ENCODE measurements around the gene IFFO2.

DNA sequence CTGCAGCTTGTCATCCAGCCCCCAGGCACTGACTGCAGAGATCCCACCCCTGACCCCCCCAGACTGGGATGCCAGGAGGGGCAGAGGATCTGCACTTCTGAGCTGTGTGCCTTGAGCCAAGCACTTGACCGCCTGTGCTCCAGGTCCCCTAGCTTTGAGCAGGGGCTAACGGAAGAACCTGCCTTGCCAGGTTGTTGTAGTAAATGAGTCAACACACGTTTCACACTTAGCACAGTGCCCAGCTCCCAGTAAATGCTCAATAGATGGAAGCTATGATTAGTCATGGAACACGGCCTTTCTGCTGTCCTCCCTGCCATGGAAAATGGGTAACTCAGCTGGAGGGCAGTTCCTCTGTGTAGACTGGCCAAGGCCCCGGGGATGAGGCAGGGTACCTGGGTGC is 24.1 kb downstream of the IFFO2 start:
- TF ChIP-seq, protein P1, sequence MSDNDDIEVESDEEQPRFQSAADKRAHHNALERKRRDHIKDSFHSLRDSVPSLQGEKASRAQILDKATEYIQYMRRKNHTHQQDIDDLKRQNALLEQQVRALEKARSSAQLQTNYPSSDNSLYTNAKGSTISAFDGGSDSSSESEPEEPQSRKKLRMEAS (IDR thresholded peaks at IDR 0.05; ENCODE audit: low read depth) = no peak
- TF ChIP-seq POLR2AphosphoS5 (IDR thresholded peaks at IDR 0.05; ENCODE audit: low read depth, low read length) (no peak), YY1 (IDR thresholded peaks at IDR 0.05; ENCODE audit: low read depth) (no peak), EZH2phosphoT487 (IDR thresholded peaks at IDR 0.05; ENCODE audit: borderline replicate concordance, low read depth) (no peak), EP300 (IDR thresholded peaks at IDR 0.05; ENCODE audit: borderline replicate concordance in 1 of 2, low read depth in 1 of 2, low read length in 1 of 2) (no peak), GATA2 (CRISPR knock-in tag; IDR thresholded peaks at IDR 0.05) (no peak), SIN3A (IDR thresholded peaks at IDR 0.05; ENCODE audit: borderline replicate concordance, low read depth, low read length) (no peak), RXRA (IDR thresholded peaks at IDR 0.05; ENCODE audit: borderline replicate concordance, low read depth) (no peak), MEF2A (IDR thresholded peaks at IDR 0.05; ENCODE audit: borderline replicate concordance, low read depth) (no peak)
- TF ChIP-seq, protein P2, sequence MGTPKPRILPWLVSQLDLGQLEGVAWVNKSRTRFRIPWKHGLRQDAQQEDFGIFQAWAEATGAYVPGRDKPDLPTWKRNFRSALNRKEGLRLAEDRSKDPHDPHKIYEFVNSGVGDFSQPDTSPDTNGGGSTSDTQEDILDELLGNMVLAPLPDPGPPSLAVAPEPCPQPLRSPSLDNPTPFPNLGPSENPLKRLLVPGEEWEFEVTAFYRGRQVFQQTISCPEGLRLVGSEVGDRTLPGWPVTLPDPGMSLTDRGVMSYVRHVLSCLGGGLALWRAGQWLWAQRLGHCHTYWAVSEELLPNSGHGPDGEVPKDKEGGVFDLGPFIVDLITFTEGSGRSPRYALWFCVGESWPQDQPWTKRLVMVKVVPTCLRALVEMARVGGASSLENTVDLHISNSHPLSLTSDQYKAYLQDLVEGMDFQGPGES (IDR thresholded peaks at IDR 0.05; ENCODE audit: low read depth, low read length) = no peak
- TF ChIP-seq, protein P3, sequence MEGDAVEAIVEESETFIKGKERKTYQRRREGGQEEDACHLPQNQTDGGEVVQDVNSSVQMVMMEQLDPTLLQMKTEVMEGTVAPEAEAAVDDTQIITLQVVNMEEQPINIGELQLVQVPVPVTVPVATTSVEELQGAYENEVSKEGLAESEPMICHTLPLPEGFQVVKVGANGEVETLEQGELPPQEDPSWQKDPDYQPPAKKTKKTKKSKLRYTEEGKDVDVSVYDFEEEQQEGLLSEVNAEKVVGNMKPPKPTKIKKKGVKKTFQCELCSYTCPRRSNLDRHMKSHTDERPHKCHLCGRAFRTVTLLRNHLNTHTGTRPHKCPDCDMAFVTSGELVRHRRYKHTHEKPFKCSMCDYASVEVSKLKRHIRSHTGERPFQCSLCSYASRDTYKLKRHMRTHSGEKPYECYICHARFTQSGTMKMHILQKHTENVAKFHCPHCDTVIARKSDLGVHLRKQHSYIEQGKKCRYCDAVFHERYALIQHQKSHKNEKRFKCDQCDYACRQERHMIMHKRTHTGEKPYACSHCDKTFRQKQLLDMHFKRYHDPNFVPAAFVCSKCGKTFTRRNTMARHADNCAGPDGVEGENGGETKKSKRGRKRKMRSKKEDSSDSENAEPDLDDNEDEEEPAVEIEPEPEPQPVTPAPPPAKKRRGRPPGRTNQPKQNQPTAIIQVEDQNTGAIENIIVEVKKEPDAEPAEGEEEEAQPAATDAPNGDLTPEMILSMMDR (IDR thresholded peaks at IDR 0.05) = no peak
- TF ChIP-seq, protein P4, sequence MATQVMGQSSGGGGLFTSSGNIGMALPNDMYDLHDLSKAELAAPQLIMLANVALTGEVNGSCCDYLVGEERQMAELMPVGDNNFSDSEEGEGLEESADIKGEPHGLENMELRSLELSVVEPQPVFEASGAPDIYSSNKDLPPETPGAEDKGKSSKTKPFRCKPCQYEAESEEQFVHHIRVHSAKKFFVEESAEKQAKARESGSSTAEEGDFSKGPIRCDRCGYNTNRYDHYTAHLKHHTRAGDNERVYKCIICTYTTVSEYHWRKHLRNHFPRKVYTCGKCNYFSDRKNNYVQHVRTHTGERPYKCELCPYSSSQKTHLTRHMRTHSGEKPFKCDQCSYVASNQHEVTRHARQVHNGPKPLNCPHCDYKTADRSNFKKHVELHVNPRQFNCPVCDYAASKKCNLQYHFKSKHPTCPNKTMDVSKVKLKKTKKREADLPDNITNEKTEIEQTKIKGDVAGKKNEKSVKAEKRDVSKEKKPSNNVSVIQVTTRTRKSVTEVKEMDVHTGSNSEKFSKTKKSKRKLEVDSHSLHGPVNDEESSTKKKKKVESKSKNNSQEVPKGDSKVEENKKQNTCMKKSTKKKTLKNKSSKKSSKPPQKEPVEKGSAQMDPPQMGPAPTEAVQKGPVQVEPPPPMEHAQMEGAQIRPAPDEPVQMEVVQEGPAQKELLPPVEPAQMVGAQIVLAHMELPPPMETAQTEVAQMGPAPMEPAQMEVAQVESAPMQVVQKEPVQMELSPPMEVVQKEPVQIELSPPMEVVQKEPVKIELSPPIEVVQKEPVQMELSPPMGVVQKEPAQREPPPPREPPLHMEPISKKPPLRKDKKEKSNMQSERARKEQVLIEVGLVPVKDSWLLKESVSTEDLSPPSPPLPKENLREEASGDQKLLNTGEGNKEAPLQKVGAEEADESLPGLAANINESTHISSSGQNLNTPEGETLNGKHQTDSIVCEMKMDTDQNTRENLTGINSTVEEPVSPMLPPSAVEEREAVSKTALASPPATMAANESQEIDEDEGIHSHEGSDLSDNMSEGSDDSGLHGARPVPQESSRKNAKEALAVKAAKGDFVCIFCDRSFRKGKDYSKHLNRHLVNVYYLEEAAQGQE (IDR thresholded peaks at IDR 0.05; ENCODE audit: low read depth, low read length) = no peak
- TF ChIP-seq, protein P5, sequence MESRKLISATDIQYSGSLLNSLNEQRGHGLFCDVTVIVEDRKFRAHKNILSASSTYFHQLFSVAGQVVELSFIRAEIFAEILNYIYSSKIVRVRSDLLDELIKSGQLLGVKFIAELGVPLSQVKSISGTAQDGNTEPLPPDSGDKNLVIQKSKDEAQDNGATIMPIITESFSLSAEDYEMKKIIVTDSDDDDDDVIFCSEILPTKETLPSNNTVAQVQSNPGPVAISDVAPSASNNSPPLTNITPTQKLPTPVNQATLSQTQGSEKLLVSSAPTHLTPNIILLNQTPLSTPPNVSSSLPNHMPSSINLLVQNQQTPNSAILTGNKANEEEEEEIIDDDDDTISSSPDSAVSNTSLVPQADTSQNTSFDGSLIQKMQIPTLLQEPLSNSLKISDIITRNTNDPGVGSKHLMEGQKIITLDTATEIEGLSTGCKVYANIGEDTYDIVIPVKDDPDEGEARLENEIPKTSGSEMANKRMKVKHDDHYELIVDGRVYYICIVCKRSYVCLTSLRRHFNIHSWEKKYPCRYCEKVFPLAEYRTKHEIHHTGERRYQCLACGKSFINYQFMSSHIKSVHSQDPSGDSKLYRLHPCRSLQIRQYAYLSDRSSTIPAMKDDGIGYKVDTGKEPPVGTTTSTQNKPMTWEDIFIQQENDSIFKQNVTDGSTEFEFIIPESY (IDR thresholded peaks at IDR 0.05; ENCODE audit: borderline replicate concordance, low read depth) = no peak

All from SK-N-SH (cell line).